ENCODE data around the gene FCGBP. TPM values are rescaled to one million over a fixed set of nuclear protein-coding genes. Genes with fewer than 3 reads are reported as not detected.

Gene FCGBP
- total and polyA plus RNA-seq, 4 donors: 1.3 to 65.8 (median 26.5) TPM

DNA sequence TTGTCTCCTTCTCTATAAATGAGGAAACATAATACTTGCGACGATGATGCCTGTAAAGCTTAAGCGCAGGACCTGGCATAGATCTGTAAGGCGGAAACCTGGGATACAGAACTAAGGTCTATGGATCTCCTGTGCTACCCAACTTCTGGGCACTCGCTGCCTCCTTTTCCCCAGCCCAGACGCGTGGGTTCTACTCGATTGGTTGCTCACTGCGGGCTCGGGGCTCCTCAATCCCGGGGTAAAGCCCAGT, 35.9 kb upstream of the FCGBP start:
- no peak for DNase-seq
- whole genome bisulfite sequencing, 2 donors: 3 to 4% methylated on average over 11 of the region's 11 CpGs
- Histone ChIP-seq H3K9ac (ENCODE audit: insufficient read depth in 1 of 2, low read length in 2 of 2) (peak overlapping the region; percentile 70 to 94), H3K27ac (ENCODE audit: low read depth in 1 of 2, low read length in 1 of 2) (peak overlapping the region; percentile 83 to 93), H3K4me3 (peak overlapping the region; percentile 67), H3K27me3 (ENCODE audit: control insufficient read depth in 3 of 3, insufficient read depth in 3 of 3, low read length in 2 of 3) (no peaks in the 10 kb centered on the region), H3K36me3 (ENCODE audit: control insufficient read depth in 4 of 4, insufficient read depth in 4 of 4, low read length in 4 of 4) (peaks cover 7 to 25% (median 16%) of the 10 kb centered on the region in 4 donors), H3K4me1 (ENCODE audit: control insufficient read depth in 5 of 5, insufficient read depth in 5 of 5, low read length in 5 of 5) (peaks cover 0 to 9% (median 4%) of the 10 kb centered on the region in 5 donors), H3K9me3 (ENCODE audit: control insufficient read depth in 4 of 4, insufficient read depth in 3 of 4, low read length in 3 of 4) (no peaks in the 10 kb centered on the region)
- no peak for ATAC-seq (ENCODE audit: insufficient read depth, low FRiP score)
- no peak for TF ChIP-seq CTCF (IDR thresholded peaks at IDR 0.05; ENCODE audit: control extremely low read depth, extremely low read depth)

GRCh38 chr19:39969681-39970424, 35.4 kb upstream of the FCGBP start:
- Histone ChIP-seq H3K9ac (ENCODE audit: insufficient read depth in 1 of 2, low read length in 2 of 2) (peak overlapping the region; percentile 70 to 94), H3K36me3 (ENCODE audit: control insufficient read depth in 4 of 4, insufficient read depth in 4 of 4, low read length in 4 of 4) (peaks cover 6 to 24% (median 16%) of the 10 kb centered on the region in 4 donors), H3K4me3 (peak overlapping the region; percentile 67), H3K9me3 (ENCODE audit: control insufficient read depth in 4 of 4, insufficient read depth in 3 of 4, low read length in 3 of 4) (no peaks in the 10 kb centered on the region), H3K27me3 (ENCODE audit: control insufficient read depth in 3 of 3, insufficient read depth in 3 of 3, low read length in 2 of 3) (no peaks in the 10 kb centered on the region), H3K27ac (ENCODE audit: low read depth in 1 of 2, low read length in 1 of 2) (peak overlapping the region; percentile 83 to 93), H3K4me1 (ENCODE audit: control insufficient read depth in 5 of 5, insufficient read depth in 5 of 5, low read length in 5 of 5) (peaks cover 0 to 9% (median 4%) of the 10 kb centered on the region in 5 donors)
- TF ChIP-seq CTCF (IDR thresholded peaks at IDR 0.05; ENCODE audit: control extremely low read depth, extremely low read depth): no peak
- no peak for DNase-seq
- ATAC-seq (ENCODE audit: insufficient read depth, low FRiP score): no peak
- WGBS, 2 donors: 66 to 74% methylated on average over 13 of the region's 13 CpGs

DNA sequence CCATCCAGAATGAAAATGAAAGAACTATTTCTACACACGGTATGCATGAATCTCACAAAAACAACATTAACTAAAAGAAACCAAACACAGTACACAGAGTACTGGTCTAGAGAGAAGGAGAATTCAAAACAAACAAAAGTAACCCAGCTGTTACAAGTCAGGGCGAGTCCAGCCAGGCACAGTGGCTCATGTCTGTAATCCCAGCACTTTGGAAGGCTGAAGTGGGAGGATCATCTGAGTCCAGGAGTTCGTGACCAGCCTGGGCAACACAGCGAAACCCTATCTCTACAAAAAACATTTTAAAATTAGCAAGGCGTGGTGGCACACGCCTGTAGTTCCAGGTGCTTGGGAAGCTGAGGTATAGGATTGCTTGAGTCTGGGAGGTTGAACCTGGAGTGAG, 34.8 kb upstream of the FCGBP start:
- peaks cover 3 to 19% (median 11%) of the 10 kb centered on the region in 4 donors for H3K36me3 ChIP-seq (ENCODE audit: control insufficient read depth in 4 of 4, insufficient read depth in 4 of 4, low read length in 4 of 4)
- no peaks in the 10 kb centered on the region for H3K9me3 ChIP-seq (ENCODE audit: control insufficient read depth in 4 of 4, insufficient read depth in 3 of 4, low read length in 3 of 4)
- no peak overlapping the region for H3K4me3 ChIP-seq
- no peak for TF ChIP-seq CTCF (IDR thresholded peaks at IDR 0.05; ENCODE audit: control extremely low read depth, extremely low read depth)
- ATAC-seq (ENCODE audit: insufficient read depth, low FRiP score): no peak
- no peaks in the 10 kb centered on the region for H3K27me3 ChIP-seq (ENCODE audit: control insufficient read depth in 3 of 3, insufficient read depth in 3 of 3, low read length in 2 of 3)
- 82 to 93% methylated on average over 6 of the region's 6 CpGs for WGBS, 2 donors
- H3K9ac ChIP-seq (ENCODE audit: insufficient read depth in 1 of 2, low read length in 2 of 2): no peak overlapping the region
- H3K4me1 ChIP-seq (ENCODE audit: control insufficient read depth in 5 of 5, insufficient read depth in 5 of 5, low read length in 5 of 5): peaks cover 0 to 9% (median 4%) of the 10 kb centered on the region in 5 donors
- H3K27ac ChIP-seq (ENCODE audit: low read depth in 1 of 2, low read length in 1 of 2): no peak overlapping the region
- no peak for DNase-seq

- H3K4me3 ChIP-seq: no peak overlapping the region
- H3K9ac ChIP-seq (ENCODE audit: insufficient read depth in 1 of 2, low read length in 2 of 2): no peak overlapping the region
- DNase-seq (no peak), ATAC-seq (ENCODE audit: insufficient read depth, low FRiP score) (no peak)
- WGBS, 2 donors: 97 to 99% methylated on average over 15 of the region's 15 CpGs
- no peak overlapping the region for H3K27ac ChIP-seq (ENCODE audit: low read depth in 1 of 2, low read length in 1 of 2)
- H3K36me3 ChIP-seq (ENCODE audit: control insufficient read depth in 4 of 4, insufficient read depth in 4 of 4, low read length in 4 of 4): peaks cover 3 to 14% (median 9%) of the 10 kb centered on the region in 4 donors
- no peaks in the 10 kb centered on the region for H3K27me3 ChIP-seq (ENCODE audit: control insufficient read depth in 3 of 3, insufficient read depth in 3 of 3, low read length in 2 of 3)
- TF ChIP-seq CTCF (IDR thresholded peaks at IDR 0.05; ENCODE audit: control extremely low read depth, extremely low read depth): no peak
- no peaks in the 10 kb centered on the region for H3K9me3 ChIP-seq (ENCODE audit: control insufficient read depth in 4 of 4, insufficient read depth in 3 of 4, low read length in 3 of 4)
- peaks cover 0 to 9% (median 4%) of the 10 kb centered on the region in 5 donors for H3K4me1 ChIP-seq (ENCODE audit: control insufficient read depth in 5 of 5, insufficient read depth in 5 of 5, low read length in 5 of 5)
These were observed 34.4 kb upstream of the FCGBP start for GRCh38 chr19:39968789-39969188.
